Medulla oblongata (tissue), 1 donor: ENCODE results near the gene GRID1.

Experiments used
- DNase-seq: peaks from one replicate; pipeline ENCODE4 v3.0.0-alpha.2; 2015; ENCODE audit errors: extremely low spot score

GRID1 gene

GRCh38 chr10:86366033-86366901, at the start of gene GRID1:
Gene GRID1, minus strand, starts transcription at chr10:86366795.
- peak; percentile 86 for DNase-seq

- no peak for DNase-seq
These were observed 49.0 kb upstream of the GRID1 start for GRCh38 chr10:86415583-86415982.

- DNase-seq: no peak
These were observed 48.5 kb upstream of the GRID1 start for GRCh38 chr10:86415116-86415515.

- DNase-seq: peak; percentile 4
These were observed 46.6 kb upstream of the GRID1 start for GRCh38 chr10:86413046-86413728.

- no peak for DNase-seq
These were observed 45.4 kb upstream of the GRID1 start for GRCh38 chr10:86411852-86412560.

- DNase-seq: peak; percentile 70
These were observed 44.8 kb upstream of the GRID1 start for GRCh38 chr10:86411281-86411841.

- DNase-seq: no peak
These were observed 44.0 kb upstream of the GRID1 start for GRCh38 chr10:86410542-86411124.

GRCh38 chr10:86409183-86409582, 42.6 kb upstream of the GRID1 start:
- no peak for DNase-seq

- DNase-seq: peak; percentile 4
These were observed 36.7 kb upstream of the GRID1 start for GRCh38 chr10:86403183-86403797.

GRCh38 chr10:86402283-86402941, 35.8 kb upstream of the GRID1 start:
- peak; percentile 15 for DNase-seq

- DNase-seq: peak; percentile 21
These were observed 35.1 kb upstream of the GRID1 start for GRCh38 chr10:86401588-86402282.

- peak; percentile 25 for DNase-seq
These were observed 34.4 kb upstream of the GRID1 start for GRCh38 chr10:86400705-86401587.

- peak; percentile 97 for DNase-seq
These were observed 33.5 kb upstream of the GRID1 start for GRCh38 chr10:86399879-86400704.

- no peak for DNase-seq
These were observed 32.9 kb upstream of the GRID1 start for GRCh38 chr10:86399514-86399878.

- no peak for DNase-seq
These were observed 30.5 kb upstream of the GRID1 start for GRCh38 chr10:86397120-86397519.

GRCh38 chr10:86393862-86394455, 27.4 kb upstream of the GRID1 start:
- no peak for DNase-seq

- no peak for DNase-seq
These were observed 26.8 kb upstream of the GRID1 start for GRCh38 chr10:86393362-86393761.

GRCh38 chr10:86392723-86393094, 26.1 kb upstream of the GRID1 start:
- DNase-seq: no peak
